NCI-H524 treated with DMSO at 0.1 percent for 48 hours (cell line): ENCODE results near the gene RAB40A.
"Not testable (repeated sequence)": the region's sequence is repeated elsewhere in the genome, so short reads cannot be mapped to it uniquely, and the experiment has no call there.

Source experiments
- DNase-seq: peaks from one replicate; lab custom pipeline; 2025; lab: John Stamatoyannopoulos, UW

Gene RAB40A

GRCh38 chrX:103461156-103461555 is 58.1 kb downstream of the RAB40A start:
- DNase-seq, result no peak

GRCh38 chrX:103460001-103460755 is 59.1 kb downstream of the RAB40A start:
- not testable (repeated sequence) for DNase-seq

- no peak for DNase-seq
These were observed 65.6 kb downstream of the RAB40A start for GRCh38 chrX:103453655-103454054.
